ENCODE results near the gene CD40. TPM values are rescaled to one million over a fixed set of nuclear protein-coding genes. Genes with fewer than 3 reads are reported as not detected.

Gene CD40
- total and polyA plus RNA-seq, 2 of the 4 experiments (the other 2 are of a cell fraction): 0.36 to 0.92 TPM

- Histone ChIP-seq H3K18ac (ENCODE audit: low read depth, low read length) (no peak overlapping the region), H3K4me3 (ENCODE audit: insufficient read depth, low read depth, low read length) (no peak overlapping the region), H3K14ac (replicated peaks; ENCODE audit: low read depth, low read length) (no peak overlapping the region), H3K79me1 (ENCODE audit: low read depth in 1 of 2, low read length in 2 of 2) (no peaks in the 10 kb centered on the region), H3K9ac (ENCODE audit: low read depth, low read length) (no peak overlapping the region), H2BK5ac (ENCODE audit: low read depth, low read length, poor library complexity, severe bottlenecking) (no peak overlapping the region), H2BK15ac (ENCODE audit: low read depth, low read length) (no peak overlapping the region), H3K4me1 (ENCODE audit: control insufficient read depth, insufficient read depth, low read length) (no peaks in the 10 kb centered on the region), H3K36me3 (ENCODE audit: control insufficient read depth, insufficient read depth, low read length) (no peaks in the 10 kb centered on the region), H3K4me2 (ENCODE audit: low read depth, low read length) (no peak overlapping the region), H3K23ac (ENCODE audit: low read depth, low read length) (no peak overlapping the region), H3K9me1 (ENCODE audit: insufficient read depth, low read length) (0 out of 2 replicates have a peak, but pooled peaks cover 2% of the 10 kb centered on the region), H2BK120ac (ENCODE audit: low read depth, low read length) (no peak overlapping the region), H2BK20ac (ENCODE audit: low read depth, low read length) (no peak overlapping the region), H2AK9ac (replicated peaks; ENCODE audit: low read depth, low read length, poor library complexity) (no peak overlapping the region), H4K5ac (ENCODE audit: low read depth, low read length) (no peak overlapping the region), H2AK5ac (ENCODE audit: low read depth, low read length) (no peak overlapping the region), H3K4ac (ENCODE audit: low read depth, low read length) (no peak overlapping the region), H3K27me3 (ENCODE audit: control insufficient read depth, insufficient read depth, low read length) (peaks cover 37% of the 10 kb centered on the region), H3K56ac (ENCODE audit: extremely low read depth, insufficient read depth, low read length) (no peak overlapping the region), H4K8ac (ENCODE audit: low read depth in 2 of 2, low read length in 2 of 2) (no peak overlapping the region), H4K20me1 (ENCODE audit: insufficient read depth, low read length) (no peaks in the 10 kb centered on the region), H2AFZ (replicated peaks; ENCODE audit: low read length, poor library complexity) (no peak overlapping the region), H3K9me3 (ENCODE audit: control insufficient read depth, insufficient read depth, low read length) (no peaks in the 10 kb centered on the region), H3K27ac (ENCODE audit: insufficient read depth, low read length) (no peak overlapping the region), H4K91ac (ENCODE audit: insufficient read depth, low read depth, low read length) (no peak overlapping the region)
- BruUV-seq (replicated peaks): no TSS peak
- dilution Hi-C loops (cut with HindIII; ENCODE audit: low sequenced_read_pairs, unreplicated experiment): no loop called here
- TF ChIP-seq USF2 (IDR thresholded peaks at IDR 0.05; ENCODE audit: low read depth, low read length): no peak
- no peak for TF ChIP-seq NFE2L2 (IDR thresholded peaks at IDR 0.05; ENCODE audit: low read depth, low read length)
- POLR2A ChIA-PET (ENCODE audit: unreplicated experiment): no interaction called here
- WGBS, 2 experiments (ENCODE audit: extremely low coverage in 2 of 2, insufficient read length in 1 of 2): 29% methylated on average over 1 of the region's 2 CpGs; no CpG with 5 or more reads in 1 of the 2 experiments
- in situ Hi-C loops (cut with MboI; ENCODE audit: low sequenced_read_pairs): no loop called here
- CTCF ChIA-PET: no interaction called here
- DNase-seq (no peak), ATAC-seq (ENCODE audit: low read depth) (no peak)
- intact Hi-C loops (cut with micrococcal nuclease): no loop called here
Measured at GRCh38 chr20:46171476-46171875, 53.4 kb downstream of the CD40 start.

All from IMR-90 (cell line).